ENCODE data around the gene POU2F1. TPM values are rescaled to one million over a fixed set of nuclear protein-coding genes. Genes with fewer than 3 reads are reported as not detected.

POU2F1 gene
- total and polyA plus RNA-seq, 2 experiments from 2014 or later, result 38.8 to 66.1 TPM

DNA sequence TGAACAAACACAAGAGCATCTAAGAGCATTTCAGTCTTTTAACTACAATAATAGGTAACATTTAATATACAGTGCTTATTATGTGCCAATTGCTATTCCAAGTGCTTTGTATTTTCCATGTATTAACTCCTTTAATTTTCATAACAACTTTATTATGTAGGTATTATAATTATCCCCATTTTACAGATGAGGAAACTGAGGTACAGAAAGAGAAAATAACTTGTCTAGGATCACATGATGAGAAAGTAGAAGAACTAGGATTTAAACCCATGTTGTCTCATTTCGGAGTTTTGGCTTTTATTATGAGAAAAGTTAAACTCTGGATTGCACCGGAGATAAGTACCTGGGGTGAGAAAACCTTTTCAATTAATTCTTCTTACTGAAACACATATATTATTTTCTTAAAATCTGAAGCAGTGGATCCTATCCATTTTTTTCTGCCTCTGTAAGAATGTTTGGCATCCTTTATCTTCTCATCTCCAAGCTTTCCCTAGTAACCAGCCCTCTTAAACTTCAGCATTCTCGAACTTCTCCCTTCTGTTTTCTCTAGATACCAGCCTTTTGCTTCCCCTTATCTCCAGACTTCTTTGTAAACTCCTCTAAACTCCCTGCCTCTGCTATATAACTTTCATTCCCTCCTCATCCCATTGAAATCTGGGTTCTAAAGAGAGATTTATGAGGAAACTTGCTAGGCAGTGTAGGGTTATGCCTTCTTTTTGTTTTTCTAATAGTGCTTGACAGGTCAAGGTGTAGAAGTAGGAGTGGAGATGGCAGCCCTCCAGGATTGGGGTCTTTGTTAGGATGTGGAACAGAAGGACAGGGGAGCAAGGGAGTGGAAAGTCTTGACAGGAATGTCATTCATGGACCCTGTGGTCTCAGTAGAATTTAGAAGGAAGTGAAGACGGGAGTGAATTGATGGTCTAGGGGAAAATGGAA lies 28.3 kb downstream of the POU2F1 start (continued):
- TF ChIP-seq ETS1 (IDR thresholded peaks at IDR 0.05) (no peak), ZNF331 (CRISPR knock-in tag; IDR thresholded peaks at IDR 0.05; ENCODE audit: low read depth) (no peak), JUNB (IDR thresholded peaks at IDR 0.05; ENCODE audit: unreplicated experiment) (no peak), EZH2phosphoT487 (IDR thresholded peaks at IDR 0.05; ENCODE audit: unreplicated experiment) (no peak), NANOG (IDR thresholded peaks at IDR 0.05; ENCODE audit: borderline replicate concordance) (no peak), STAT1 (IDR thresholded peaks at IDR 0.05; ENCODE audit: unreplicated experiment) (no peak)

DNA sequence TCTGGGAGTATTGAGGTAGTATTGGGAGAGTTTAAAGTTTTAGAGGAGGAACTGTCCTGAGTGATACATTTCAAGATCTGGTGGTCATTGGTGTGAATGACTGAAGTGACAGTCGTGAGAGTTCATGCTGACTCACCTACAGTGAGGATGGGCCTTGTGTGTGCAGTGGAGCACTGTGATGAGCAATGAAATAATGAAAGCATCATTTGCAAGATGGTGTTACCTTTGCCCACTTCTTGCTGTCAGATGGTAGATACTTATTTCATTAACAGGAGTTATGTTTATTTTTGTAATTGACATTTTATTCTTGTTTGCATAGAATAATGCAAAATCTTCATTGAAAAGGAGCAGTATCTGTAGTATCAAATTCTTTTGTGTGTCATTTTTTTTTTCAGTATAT lies 29.0 kb downstream of the POU2F1 start:
- H2AFZ ChIP-seq, result no peak overlapping the region
- no peaks in the 10 kb centered on the region for H3K27me3 ChIP-seq (ENCODE audit: insufficient read depth)
- DNase-seq (ENCODE audit: low spot score) (no peak), ATAC-seq (no peak)
- H3K27ac ChIP-seq (ENCODE audit: low read depth), result peak overlapping the region; percentile 29; the same call in 1 of the 2 replicates
- H3K9me3 Mint-ChIP-seq, result no peaks in the 10 kb centered on the region
- H3K27ac Mint-ChIP-seq, result no peak overlapping the region
- peaks cover 26% of the 10 kb centered on the region for H3K4me1 Mint-ChIP-seq
- TF ChIP-seq CREB1 (CRISPR knock-in tag; IDR thresholded peaks at IDR 0.05; ENCODE audit: low read depth) (no peak), POLR2AphosphoS5 (IDR thresholded peaks at IDR 0.05; ENCODE audit: low read depth) (no peak), REST (IDR thresholded peaks at IDR 0.05; ENCODE audit: unreplicated experiment) (no peak)
- H3K4me2 ChIP-seq, result no peak overlapping the region
- H3K9me2 ChIP-seq (ENCODE audit: insufficient read depth), result no peaks in the 10 kb centered on the region
- H3K4me1 ChIP-seq (ENCODE audit: insufficient read depth), result peaks cover 4% of the 10 kb centered on the region
- no peak overlapping the region for H3K4me3 ChIP-seq
- H3K79me2 ChIP-seq (replicated peaks; ENCODE audit: insufficient read depth), result peaks cover 100% of the 10 kb centered on the region
- peaks cover 2% of the 10 kb centered on the region; the same call in 1 of the 3 replicates for H3K36me3 Mint-ChIP-seq (ENCODE audit: low read depth)
- peaks cover 21% of the 10 kb centered on the region for H4K20me1 ChIP-seq (replicated peaks; ENCODE audit: insufficient read depth)
- H3K36me3 ChIP-seq (ENCODE audit: insufficient read depth), result no peaks in the 10 kb centered on the region
- H3F3A ChIP-seq (replicated peaks; ENCODE audit: low read depth), result no peaks in the 10 kb centered on the region
- H3K27me3 Mint-ChIP-seq (ENCODE audit: insufficient read depth, low read depth, poor library complexity), result peaks cover 3% of the 10 kb centered on the region
- H3K4me3 Mint-ChIP-seq, result no peak overlapping the region
